Pons (tissue), 1 donor: ENCODE measurements around the gene PLIN1.

ENCODE experiments used
- DNase-seq: peaks from one replicate; pipeline ENCODE4 v3.0.0-alpha.2; 2016; ENCODE audit warnings: low spot score

PLIN1 gene

DNA sequence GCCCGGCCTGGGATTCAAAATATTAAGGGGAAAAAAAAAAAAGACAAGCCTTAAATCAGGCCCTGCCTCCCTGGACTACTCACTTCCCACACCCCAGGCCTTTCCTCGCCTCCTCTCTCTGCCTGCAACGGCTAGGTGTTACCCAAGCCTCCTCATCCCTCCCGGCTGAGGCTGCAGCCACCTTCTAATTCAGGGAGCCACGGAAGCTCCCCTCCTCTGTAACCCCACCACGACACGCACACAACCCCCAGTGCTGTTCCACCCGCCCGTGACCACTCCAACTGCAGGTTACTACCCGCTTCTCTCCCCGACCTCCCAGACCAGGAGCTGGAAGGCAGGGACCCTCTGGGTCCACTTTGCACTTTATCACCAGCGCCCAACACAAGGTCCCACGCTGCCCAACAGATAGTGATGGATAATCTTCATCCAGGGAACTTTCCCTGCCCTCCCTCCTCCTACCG lies 24.8 kb downstream of the PLIN1 start:
- DNase-seq, result no peak

DNA sequence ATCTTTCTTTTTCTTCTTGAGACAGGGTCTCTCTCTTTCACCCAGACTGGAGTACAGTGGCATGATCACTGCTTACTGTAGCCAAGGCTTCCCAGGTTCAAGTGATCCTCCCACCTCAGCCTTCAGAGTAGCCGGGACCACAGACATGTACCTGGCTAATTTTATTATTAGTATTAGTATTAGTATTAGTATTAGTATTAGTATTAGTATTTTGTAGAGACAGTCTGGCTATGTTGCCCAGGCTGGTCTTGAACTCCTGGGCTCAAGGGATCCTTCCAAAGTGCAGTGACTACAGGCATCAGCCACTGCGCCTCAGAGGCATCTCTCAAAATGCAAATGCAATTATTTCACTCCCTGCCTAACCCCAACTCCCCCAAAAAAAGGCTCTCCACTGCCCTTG lies 25.6 kb downstream of the PLIN1 start:
- no peak for DNase-seq

DNA sequence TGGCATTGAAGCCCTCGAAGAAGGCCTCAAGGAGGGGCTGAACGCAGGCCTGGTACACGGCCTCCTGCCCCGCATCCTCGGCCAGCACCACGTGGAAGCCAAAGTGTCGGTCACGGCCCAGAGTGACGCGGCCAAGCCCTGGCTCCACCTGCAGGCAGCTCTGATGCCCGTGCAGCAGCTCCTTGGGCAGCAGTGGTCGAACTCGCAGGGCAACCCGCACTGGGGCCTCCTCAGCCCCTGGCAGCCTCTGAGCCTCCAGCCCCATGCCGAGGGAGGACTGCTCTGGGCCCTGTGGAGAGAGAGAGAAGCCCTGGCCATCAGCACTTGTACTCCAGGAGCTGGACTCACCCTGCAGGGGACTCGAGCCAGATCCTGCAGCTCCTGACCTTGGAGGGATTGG lies 26.5 kb downstream of the PLIN1 start:
- DNase-seq, result no peak

DNA sequence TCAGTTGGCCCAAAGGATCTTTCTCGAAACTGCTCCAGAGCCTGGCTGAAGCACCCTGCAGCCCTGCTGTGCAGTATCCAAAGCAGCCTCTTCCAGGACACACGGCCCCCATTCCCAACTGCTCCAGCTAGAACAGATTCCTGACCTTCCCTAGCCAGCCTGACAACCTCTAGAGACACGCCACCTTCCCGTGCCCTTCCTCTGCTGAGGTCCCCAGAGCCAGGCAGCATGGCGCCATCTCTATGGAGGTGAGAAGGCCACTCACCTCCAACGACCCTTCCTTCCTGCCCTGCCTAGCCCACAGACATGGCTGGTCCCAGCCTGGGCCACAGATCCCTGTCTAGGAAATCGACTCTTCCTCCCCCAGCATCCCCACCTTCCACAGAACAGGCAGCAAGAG lies 27.0 kb downstream of the PLIN1 start:
- no peak for DNase-seq

DNA sequence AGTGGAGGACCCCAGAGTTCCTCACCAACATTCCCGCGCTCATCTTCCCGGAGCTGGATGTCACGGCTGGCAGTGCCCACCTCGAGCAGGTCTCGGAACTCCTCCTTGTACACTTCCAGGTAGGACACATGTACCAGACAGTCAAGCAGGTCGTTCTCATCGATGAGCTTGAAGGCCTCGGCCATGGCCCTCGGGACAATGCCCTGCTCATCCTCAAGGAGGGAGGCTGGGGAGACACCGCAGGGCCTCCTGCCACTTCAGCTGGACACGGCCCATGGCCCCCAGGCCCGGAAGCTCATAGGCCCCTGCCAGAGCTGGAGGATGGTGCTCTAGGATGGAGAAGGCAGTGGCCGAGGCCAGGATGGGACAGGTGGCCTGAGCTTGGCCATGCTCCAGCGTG lies 29.5 kb downstream of the PLIN1 start:
- no peak for DNase-seq

DNA sequence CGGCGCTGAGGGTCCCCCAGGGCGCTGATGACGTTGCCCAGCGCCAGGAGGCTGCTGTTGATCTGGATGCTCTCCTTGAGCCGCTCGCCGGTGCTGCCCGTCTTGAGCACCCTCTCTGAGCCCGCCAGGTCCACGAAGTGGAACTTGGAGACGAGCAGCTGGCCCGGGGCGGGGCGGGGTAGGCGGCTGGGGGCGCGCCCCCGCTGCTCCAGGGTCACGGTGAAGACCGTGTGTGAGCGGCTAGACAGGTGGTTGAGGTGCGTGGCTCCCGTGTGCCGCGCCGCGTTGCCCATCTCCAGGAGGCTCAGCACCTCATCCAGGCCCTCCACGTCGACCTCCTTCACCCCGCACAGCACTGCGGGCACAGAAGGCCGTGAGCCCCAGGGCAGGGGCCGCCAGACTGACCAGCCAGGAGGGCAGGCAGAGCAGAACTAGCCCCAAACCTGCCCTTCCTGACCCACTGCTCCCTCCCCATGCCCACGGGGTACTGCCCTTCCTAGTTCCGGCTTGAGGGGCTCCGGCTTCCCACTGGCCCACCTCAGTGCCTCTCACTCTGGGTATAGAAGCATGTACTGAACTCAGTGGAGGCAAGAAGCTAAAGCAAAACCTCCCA lies 30.0 kb downstream of the PLIN1 start:
- DNase-seq, result no peak

DNA sequence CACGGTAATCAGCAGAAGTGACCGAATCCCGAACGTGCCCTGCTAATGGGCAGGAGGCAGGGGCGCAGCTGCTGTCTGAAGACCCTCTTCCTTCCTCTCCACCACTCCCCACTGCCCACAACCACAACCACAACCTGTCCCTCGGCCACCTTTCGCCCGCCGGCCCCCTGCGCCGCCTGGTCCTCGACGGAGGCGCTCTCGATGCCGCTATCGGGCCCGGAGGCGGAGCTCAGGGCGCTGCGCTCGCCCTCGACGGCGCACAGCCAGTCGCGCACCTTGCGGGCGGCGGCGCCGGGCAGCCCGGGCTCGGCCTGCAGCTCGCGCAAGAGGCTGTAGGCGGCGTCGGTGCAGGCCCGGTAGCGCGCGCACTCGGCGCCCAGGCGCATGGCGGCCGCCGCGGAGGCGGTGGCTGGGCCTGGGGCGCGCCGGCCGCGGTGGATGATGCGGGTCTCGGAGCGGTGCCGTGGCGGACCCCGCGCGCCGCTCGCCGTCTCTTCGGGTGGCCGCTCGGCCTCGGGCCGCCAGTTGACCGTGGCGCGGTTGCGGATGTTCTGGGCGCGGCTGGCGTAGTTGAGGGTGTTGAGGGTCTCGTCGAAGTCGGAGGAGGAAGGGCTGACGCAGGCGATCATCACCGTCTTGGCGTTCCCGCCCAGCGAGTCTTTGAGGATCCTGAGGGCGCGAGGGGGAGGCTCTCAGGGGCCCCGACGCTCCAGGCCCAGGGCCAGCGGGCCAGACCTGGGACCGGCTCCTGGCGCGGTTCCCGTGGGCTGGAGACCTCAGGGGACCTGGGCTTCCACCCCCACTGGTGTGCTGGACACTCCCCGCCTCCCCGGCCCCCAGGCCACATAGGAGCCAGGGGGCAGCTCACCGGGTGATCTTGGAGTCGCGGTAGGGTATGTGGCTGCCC lies 30.8 kb downstream of the PLIN1 start:
- no peak for DNase-seq

DNA sequence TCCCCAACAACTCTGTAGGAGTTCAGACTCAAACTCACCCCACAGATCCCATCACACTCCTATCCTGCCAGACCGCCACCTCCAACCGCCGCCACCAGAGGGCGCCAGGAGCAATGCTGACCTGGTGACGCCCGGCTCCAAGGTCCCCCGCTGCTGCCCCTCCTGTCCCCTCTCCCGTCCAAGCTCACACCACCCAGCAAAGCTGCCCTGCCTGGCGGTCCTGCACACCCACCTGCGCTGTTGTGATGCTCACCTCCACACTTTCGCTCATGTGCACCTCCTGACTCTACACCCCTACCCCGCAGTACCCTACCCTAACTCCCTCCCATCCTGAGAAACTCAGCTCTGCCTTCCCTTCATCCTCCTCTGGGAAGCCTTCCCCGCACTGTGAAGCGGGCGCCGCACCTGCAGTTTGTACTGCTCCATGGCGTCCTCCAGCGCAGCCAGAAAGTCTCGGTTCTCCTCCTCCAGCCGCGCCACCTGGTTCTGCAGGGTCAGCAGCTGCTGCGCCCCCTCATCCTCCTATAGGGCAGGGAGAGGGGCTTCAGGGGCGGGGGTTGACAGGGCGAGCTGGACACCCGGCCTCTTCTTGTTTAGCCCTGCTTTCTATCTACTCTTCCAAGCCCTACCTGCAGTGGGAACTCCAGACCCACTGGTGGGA lies 31.8 kb downstream of the PLIN1 start:
- peak; percentile 14 for DNase-seq

DNA sequence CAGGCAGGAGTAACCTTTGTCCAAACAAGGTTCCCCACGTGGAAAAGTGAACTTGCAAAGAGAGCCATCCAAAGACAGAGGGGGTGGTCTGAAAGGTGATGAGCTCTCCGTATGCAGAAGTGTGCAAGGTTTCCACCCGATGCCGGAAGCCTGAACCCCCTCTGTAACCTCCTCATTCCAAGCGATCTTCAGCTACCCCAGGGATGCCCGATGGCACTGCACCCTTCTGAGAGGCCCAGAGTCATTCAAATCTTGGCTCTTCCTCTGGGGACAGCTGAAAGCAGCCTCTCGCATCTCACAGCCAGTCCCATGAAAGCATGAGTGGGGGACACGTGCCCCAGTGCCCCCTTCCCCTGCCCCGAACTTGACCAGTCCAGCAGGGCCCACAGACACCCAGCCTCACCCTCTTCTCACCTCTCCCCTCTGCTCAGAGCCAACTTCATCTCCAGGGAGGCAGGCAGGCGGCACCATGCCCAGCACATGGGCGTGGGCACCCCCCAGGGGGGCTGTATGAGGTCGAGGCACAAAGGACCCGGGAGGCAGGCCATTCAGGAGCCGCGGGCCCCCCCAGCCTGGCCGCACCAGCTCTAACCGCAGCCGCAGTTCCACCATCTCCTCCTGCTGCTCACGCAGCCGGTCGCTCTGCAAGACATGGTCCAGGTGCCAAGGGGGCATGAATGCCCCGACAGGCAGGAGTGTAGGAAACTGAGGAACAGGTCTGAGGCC lies 32.6 kb downstream of the PLIN1 start:
- DNase-seq, result no peak

DNA sequence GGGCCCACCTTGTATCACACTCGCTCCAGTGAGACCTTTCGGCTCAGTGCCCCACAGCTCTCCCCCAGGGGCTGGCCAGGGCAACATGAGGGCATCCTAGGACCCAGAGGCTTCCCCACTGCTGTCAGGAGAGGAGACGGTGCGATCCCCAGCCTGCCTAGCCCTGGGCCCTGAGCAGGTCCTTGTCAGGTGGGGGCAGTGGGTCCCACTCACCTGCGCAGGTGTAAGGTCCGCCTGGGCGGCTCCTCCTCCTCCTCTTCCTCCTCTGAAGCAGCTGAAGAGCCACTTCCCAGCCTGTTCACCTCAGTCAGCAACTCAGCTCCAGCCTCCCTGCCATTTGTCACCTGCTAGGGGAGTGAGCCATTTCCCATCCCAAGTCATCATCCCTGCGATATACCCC lies 33.5 kb downstream of the PLIN1 start:
- no peak for DNase-seq

DNA sequence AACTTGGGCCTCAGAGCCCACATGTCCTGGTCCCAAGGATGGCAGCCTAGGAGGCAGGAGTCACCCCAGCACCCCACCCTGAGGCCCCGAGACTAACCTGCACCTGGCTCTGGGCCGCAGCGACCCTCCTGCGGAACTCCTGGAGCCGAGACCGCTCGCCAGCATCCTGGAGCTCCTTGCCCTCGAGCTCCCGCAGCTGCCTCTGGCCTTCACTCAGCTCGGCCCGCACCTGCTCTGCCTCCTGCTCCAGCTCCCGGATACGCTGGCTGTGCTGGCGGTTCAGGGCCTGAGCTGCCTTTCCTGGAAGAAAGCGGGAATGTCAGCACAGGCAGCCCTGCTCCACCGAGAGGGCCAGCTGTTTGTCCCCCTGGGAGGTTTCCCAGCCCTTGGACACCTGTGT lies 37.1 kb downstream of the PLIN1 start:
- no peak for DNase-seq

DNA sequence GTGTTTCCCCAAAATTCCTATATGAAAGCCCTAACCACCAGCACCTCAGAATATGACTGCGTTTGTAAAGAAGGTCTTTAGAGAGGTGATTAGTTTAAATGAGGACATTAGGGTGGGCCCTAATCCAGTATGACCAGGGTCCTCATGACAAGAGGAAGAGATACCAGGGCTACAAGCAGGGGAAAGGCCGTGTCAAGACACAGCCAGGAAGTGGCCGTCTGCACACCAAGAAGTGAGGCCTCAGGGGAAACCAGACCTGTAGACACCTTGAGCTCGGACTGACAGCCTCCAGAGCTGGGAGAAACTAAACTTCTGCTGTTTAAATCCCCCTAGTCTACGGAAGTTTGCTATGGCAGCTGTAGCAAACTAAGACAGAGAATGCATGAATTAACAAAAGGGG lies 38.1 kb downstream of the PLIN1 start:
- no peak for DNase-seq

DNA sequence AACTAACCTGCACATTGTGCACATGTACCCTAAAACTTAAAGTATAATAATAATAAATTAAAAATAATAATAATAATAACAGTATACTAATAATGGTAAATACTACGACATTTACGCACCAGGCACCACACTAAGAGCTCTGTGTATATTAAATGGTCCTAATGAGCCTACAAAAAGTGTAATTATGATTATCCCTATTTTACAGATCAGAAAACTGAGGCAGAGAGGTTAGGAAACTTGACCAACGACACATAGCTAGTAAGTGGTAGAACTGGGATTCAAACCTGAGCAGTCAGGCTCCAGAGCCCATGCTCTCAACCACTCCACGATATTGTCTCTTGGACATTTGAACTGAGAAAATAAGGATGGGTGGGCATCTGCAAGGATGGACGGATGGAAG lies 38.9 kb downstream of the PLIN1 start:
- DNase-seq, result no peak

DNA sequence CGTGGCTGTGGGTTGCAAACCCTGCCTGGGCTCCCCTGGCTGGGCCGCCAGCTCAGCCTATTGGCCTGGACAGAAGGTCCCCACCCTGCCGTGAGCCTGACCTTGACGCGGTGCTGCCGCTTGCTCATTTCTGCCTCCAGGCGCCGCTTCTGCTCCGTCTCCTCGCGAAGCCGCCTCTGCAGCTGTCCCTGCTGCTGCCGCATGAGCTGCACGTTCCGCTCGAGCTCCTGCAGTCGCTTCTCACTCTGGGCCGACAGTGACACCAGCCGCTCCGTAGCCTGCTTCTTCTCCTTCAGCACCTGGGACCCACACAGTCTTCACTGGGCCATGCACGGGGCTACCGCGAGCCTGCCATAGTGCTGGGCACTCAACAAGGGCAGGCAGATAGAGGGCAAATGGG lies 45.6 kb downstream of the PLIN1 start:
- DNase-seq, result no peak

DNA sequence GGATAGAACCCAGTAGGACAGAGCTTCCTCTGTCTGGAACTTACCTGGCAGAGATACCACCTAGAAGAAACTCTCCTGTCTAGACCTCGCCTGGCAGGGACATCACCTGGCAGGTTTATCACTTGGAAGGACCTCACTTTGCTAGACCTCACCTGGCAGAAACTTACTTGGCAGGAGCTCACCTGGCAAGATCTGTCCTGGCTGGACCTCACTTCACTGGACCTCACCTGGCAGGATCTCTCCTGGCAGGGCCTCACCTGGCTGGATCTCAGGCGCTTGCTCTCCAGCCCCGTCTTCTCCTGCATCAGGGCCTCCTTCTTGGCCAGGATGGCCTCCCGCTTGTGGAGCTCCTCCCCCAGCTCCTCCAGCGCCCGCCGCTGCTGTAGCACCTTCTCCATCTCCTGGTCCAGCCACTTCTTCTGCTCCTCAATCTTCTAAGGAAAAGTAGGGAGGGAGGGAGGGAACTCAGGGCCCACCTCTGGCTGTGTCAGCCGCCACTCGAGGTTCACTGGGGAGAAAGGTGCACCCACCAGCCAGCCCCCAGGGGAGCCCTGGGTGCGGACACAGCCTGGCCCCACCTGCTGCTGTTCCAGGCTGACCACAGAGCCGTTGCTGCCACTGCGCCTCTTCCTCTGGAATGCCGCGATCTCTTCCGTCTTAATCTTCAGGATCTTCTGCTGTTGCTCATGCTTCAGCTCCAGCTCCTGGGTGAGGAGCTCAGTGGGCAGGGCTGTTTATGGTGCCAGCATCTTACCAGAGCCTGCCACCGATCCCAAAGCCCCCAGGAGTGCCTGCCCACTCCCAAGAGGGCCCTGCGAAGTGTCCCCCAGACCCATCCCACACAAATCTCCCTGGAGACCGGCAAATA lies 46.4 kb downstream of the PLIN1 start:
- DNase-seq, result no peak

DNA sequence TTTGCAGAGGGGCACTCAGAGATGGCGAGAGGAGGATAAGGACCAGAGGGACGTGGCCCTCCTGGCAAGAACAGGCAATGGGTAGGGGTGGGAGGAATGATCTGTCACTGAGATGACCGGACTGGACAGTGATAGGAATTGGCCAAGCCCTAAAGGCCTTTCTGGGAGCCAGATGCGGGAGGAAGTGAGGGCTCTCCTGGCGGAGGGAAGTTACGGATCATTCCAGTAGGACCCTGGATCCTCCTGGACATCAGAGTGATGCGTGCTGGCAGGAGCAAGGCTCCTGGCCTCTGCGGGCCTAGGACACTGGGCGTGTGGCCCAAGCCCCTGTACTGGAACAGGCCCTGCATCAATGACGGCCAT lies 47.3 kb downstream of the PLIN1 start:
- no peak for DNase-seq

DNA sequence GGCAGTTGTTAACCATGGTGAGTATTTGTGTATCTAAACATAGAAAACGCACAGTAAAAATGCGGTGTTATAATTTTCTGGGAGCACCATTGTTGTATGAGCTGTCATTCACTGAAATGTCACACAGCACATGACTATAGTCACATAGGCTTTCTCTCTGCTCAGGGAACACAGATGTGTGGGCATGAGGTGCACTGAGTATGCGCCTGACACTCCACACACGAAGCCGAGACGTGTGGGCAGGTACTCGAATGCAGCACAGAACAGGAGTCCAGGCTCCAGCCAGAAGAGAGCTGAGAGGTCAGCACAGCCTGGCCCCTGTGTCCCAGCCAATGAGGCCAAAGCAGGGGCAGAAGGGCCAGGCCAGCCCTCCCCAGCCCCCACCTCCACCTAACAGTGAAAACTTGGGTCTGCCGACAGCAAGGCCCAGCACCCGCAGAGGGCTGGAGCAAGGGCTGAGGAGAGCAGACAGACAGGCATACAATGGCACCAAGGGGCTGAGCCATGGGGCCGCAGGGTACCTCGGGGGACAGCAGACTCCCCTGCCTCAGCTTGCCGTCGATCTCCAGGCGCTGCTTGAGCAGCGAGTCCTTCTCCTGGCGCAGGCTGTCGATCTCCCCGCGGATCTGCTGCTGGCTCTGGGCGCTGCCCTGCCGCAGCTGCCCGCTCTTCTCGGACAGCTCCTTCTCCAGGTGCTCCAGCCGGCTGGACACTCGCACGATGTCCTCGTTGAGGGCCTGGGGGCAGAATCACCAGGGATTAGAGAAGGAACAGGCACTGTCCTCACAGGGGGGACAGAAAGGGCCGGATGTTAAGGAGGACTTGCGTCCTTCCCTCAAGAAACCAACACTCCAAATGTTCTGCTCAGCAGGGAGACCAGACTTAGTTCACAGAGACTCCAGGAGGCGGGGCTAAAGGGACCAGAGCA lies 47.9 kb downstream of the PLIN1 start:
- DNase-seq, result no peak

DNA sequence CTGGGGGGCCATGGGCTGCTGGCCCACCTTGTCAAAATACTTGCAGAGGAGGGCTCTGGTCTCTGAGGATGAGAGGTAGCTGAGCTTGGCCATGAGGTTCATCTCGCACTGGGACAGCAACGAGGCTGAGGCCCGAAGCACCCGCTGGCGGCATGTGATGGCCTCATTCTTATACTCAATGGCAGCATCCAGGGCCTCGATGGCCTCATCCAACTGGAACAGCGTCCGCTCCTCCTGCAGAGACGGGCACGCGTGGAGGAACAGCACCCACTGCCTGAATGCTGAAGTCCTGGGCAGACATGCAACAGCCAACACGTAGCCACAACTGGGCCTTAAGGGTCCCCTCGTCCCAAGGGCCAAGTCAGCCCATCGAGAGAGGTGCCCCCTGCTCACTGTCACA lies 48.9 kb downstream of the PLIN1 start:
- no peak for DNase-seq

DNA sequence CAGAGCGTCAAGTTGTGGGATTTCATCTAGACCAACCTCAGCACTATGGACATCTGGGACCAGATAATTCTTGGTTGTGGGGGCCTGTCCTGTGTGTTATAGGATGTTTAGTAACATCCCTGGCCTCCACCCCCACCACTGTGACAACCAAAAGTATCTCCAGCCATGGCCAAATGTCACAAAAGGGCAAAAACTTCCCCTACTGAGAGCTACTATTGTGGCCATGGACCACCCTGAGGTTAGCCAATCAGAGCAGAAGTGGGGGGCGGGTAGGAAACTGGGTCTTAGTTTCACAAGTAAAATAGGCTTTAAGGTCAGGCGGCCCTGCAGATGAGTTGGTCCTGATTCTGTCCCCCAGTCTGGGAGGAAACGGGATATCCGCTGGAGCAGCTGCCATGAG lies 49.3 kb downstream of the PLIN1 start:
- DNase-seq, result no peak
